ENCODE data around the gene VPS41.

Gene VPS41

DNA sequence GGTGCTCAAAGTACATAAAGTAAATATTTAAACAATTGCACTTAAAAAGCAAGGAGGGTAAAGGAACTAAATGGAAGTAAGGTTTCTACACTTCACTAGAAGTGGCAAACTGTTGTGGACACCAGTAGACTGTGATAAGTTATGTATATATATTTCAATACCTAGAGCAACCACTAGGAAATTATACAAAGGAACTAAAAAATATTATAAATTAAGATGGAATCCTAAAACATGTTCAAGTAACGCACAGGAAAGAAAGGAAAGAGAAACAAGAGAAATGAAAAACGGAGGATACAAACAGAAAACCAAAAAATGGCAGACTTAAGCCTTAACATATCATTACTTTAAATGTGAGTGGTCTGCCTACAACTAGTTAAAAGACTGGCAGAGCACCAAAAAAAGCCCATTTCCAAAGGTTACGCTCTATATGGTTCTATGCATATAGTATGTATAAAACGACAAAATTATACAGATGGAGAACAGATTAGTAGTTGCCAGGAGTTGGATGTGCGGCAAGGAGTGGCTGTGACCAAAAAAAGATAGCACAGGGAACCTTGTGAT lies 19.0 kb downstream of the VPS41 start:
- TF ChIP-seq, protein P1, sequence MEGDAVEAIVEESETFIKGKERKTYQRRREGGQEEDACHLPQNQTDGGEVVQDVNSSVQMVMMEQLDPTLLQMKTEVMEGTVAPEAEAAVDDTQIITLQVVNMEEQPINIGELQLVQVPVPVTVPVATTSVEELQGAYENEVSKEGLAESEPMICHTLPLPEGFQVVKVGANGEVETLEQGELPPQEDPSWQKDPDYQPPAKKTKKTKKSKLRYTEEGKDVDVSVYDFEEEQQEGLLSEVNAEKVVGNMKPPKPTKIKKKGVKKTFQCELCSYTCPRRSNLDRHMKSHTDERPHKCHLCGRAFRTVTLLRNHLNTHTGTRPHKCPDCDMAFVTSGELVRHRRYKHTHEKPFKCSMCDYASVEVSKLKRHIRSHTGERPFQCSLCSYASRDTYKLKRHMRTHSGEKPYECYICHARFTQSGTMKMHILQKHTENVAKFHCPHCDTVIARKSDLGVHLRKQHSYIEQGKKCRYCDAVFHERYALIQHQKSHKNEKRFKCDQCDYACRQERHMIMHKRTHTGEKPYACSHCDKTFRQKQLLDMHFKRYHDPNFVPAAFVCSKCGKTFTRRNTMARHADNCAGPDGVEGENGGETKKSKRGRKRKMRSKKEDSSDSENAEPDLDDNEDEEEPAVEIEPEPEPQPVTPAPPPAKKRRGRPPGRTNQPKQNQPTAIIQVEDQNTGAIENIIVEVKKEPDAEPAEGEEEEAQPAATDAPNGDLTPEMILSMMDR (IDR thresholded peaks at IDR 0.05; ENCODE audit: low read depth, low read length): 0 out of 2 replicates have a peak, but pooled peaks have one; percentile 2
- no peak overlapping the region for H3K4me3 ChIP-seq (ENCODE audit: low read depth, low read length)

DNA sequence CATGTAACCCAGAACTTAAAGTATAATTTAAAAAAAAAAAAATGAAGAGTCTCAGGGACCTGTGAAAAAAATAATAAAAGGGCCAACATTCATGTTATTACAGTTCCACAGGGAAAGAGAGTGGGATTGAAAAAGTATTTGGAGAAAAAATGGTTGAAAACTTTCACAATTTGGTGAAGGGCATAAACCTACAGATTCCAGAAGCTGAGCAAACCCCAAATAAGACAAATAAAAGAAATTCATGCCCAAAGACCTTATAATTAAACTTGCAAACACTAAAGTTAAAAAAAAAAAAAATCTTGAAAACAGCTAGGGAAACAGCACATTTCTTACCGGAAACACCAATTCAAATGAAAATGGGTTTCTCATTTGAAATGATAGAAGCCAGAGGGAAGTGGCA lies 19.9 kb downstream of the VPS41 start:
- TF ChIP-seq, protein P1 (IDR thresholded peaks at IDR 0.05; ENCODE audit: low read depth, low read length): no peak
- no peak overlapping the region for H3K4me3 ChIP-seq (ENCODE audit: low read depth, low read length)

DNA sequence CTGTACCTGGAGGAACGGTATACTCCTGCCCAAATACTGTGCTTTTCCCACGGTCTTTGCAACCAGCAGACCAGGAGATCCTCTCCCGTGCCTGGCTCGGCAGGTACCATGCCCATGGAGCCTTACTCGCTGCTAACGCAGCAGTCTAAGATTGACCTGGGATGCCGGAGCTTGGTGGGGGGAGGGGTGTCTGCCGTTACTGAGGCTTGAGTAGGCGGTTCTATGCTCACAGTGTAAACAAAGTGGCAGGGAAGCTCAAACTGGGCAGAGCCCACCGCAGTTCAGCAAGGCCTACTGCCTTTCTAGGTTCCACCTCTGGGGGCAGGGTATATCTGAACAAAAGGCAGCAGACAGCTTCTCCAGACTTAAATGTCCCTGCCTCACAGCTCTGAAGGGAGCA lies 22.7 kb downstream of the VPS41 start:
- TF ChIP-seq, protein P1 (IDR thresholded peaks at IDR 0.05; ENCODE audit: low read depth, low read length): no peak
- H3K4me3 ChIP-seq (ENCODE audit: low read depth, low read length): no peak overlapping the region

DNA sequence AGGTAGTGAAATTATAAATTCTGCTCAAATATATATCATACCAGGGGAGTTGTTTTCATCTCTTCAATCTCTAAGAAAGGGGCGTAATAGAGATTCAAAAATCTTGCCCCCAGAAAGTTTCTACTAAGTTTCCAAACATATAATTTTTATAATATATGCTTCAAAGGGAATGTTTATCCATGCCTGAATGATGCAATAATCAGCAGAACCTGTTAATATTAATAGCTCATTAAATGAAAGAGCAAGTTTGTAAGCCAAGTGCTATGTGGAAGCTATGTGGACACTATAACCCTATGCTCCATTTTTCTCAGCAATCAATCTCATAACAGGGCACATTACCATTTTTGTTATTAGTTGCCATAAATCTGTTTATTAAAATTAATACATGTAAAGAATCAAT lies 25.3 kb downstream of the VPS41 start:
- TF ChIP-seq, protein P1 (IDR thresholded peaks at IDR 0.05; ENCODE audit: low read depth, low read length): no peak
- H3K4me3 ChIP-seq (ENCODE audit: low read depth, low read length): no peak overlapping the region

DNA sequence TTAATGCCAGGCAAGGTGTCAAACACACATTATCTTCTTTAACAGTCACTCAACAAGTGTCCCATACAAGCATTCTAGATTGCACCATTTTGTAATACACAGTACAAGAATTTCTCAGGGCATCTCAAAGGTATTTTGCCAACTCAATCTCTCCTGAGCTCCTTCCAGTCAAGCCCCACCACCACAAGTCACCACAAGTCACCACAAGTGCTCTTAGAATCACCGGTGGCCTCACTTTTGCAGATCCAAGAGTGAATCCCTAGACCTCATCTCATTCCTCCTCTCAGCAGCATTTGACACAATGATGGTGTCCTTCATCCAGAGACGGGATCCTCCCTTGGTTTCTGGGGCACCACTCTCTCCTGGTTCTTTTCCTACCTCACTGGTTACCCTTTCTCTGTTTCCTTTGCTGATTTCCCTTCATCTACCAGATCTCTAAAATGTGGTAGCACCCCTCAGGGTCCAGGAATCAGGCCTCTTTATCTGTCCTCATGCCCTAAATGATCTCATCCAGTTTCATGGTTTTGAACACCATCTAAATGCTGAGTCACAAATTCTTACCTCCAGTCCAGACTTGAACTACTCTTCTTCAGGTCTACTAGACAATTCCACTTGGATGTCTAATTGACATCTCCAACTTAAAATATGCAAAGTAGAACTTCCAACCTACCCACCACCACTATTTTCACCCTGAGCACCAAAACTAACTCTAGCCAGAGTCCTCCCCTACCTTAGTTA lies 26.9 kb downstream of the VPS41 start:
- no peak overlapping the region for H3K4me3 ChIP-seq (ENCODE audit: low read depth, low read length)
- TF ChIP-seq, protein P1 (IDR thresholded peaks at IDR 0.05; ENCODE audit: low read depth, low read length): no peak

DNA sequence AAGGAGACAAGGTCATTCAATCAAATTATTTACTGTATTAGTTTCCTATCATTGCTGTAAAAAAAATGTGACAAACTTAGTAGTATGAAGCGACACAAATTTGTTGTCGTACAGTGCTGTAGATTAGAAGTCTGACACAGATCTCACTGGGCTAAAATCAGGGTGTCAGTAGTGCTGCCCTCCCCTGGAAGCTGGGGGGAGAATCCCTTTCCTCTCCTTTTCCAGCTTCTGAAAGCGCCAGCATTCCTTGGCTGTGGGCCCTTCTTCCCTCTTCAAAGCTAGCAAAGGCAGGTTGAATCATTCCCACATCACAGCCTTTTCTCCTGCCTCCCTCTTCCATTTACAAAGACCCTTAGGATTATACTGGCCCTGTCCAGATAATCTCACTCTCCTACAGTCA lies 28.0 kb downstream of the VPS41 start:
- TF ChIP-seq, protein P1 (IDR thresholded peaks at IDR 0.05; ENCODE audit: low read depth, low read length): no peak
- no peak overlapping the region for H3K4me3 ChIP-seq (ENCODE audit: low read depth, low read length)

DNA sequence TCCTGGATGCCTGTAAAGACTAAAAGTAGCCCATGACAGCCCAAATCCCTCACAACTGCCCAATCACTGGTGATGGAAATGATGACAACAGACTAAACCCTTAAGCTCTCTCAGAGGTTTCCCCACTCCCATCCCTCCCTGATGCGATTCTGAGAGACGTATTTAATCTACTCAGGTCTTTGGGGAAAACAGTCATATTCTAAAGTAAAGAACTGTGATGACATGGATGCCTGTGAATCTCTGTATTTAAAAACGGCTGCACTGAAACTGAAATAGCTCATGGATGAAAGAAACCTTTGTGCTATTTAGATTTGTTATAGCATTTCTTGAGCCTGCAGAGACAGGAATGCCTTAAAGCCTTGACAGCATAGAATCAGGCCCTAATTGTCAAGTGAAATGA lies 28.5 kb downstream of the VPS41 start:
- no peak overlapping the region for H3K4me3 ChIP-seq (ENCODE audit: low read depth, low read length)
- TF ChIP-seq, protein P1 (IDR thresholded peaks at IDR 0.05; ENCODE audit: low read depth, low read length): no peak
